GM18507 (cell line): Measurements from ENCODE around the gene ARFGAP1.

Source experiments
- DNase-seq: peaks from one replicate; pipeline ENCODE4 v3.0.0; 2011; ENCODE audit warnings: low read depth; ENCODE audit not compliant: insufficient read length; ENCODE audit errors: extremely low spot score
- FAIRE-seq: peaks from 2 replicates; lab custom pipeline; 2011; peaks lifted over from hg19 to GRCh38; lab: Jason Lieb, UNC

Gene ARFGAP1

DNA sequence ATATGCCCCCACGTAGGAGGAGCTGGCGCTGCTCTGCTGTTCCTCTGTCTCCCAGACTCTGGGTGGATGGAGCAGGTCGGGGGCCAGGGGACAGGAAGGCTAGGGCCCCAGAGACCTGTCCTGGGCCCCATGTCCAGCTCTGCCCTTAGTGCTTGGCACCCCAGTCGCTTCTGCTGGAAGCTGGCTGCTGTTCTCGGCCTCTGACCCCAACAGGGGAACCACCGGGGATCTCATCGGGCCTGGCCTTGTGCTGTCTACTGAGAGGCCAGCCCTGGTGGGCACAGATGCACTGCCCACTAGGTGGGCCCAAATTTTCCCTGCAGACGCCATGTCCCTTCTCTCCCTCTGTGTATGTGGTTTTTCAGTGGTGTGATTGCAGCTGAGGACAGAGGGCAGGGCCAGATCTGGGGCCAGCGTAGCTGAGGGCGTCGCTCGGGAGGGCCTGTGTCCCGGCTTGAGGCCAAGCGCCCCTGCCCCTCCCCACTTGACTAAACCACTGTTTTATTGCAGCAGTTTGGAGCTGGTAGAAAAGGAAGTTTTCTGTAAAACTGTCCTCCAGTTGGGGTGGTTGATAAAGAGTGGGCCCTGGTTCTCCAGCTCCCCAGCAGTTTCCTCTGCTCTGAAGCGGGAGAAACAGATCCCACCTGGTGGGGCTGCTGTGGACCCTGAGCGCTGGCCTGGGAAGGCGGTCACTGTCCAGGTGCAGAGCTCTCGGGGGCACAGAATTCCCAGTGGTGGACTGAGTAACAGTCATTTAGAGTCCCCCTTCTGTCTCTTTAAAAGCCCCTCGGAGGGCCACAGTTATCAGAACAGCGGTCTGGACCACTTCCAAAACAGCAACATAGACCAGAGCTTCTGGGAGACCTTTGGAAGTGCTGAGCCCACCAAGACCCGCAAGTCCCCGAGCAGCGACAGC lies 14.4 kb downstream of the ARFGAP1 start:
- FAIRE-seq = no peak

DNA sequence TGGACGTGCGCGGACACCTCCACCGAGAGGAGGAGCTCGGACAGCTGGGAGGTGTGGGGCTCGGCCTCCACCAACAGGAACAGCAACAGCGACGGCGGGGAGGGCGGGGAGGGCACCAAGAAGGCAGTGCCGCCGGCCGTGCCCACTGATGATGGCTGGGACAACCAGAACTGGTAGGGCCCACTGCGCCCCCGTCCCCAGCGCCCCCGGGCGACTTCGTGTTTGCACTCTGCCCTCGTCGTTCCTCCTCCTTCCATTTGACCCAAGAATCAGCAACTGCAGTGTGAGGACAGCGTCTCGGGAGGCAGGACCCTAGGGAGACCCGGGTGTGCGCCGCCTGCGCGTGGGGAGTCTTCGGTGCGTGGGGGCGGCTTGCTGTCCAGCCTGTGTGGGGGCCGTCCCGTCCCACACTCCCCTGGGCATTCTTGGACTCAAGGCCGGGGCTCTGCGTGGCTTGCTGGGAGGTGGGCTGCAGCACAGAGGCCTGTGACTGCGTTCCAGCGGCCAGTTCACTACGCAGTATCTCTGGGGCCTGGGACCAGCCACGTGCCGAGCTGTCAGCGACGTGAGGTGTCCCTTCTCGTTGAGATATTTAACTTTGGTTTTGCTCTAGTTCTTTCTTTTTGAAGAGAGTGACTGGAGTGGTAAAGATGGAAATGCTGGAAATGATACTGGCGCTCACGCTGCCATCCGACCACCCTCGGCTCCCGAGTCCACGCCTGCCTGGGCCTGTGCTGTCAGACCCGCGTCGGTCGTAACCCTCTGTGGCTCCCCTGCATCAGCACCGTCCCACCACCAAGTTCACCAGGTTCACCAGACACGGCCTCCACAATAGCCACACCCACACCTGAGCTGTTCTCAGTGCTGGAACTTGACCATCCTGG lies 15.3 kb downstream of the ARFGAP1 start:
- no peak for FAIRE-seq
- no peak for DNase-seq

More for the DNA sequence above, 14.4 kb downstream of the ARFGAP1 start:
- no peak for DNase-seq

DNA sequence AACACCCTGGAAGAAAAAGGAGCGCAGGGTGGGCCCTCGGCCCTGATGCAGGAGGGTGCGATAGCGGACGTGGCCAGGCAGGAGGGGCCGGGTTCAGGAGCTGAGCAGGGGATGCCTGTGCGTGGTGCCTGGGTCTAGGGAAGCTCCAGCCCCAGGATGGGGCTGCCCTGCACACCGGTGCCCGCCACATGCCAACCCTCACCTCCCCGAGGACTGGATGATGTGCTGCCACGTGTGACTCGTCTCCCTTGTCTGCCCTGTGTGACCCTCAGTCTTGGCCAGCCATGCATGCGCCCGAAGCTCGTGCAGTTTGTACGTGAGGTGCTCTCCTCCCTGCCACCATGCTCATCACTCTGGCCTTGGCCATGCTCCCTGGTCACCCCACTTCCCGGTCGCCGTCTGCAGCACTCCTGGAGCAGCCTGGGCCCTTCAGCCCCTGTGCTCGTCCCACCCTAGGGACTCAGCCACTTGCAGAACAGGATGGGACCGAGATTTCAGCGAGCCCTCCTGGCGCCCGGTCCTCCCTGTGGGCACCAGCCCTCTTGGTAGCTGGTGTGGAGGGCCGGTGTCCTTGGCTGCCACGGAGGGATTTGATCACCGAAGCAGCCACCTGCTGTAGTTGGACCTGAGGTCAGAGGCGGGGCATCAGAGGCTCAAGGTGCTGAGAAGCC lies 16.1 kb downstream of the ARFGAP1 start:
- no peak for DNase-seq
- FAIRE-seq = no peak

DNA sequence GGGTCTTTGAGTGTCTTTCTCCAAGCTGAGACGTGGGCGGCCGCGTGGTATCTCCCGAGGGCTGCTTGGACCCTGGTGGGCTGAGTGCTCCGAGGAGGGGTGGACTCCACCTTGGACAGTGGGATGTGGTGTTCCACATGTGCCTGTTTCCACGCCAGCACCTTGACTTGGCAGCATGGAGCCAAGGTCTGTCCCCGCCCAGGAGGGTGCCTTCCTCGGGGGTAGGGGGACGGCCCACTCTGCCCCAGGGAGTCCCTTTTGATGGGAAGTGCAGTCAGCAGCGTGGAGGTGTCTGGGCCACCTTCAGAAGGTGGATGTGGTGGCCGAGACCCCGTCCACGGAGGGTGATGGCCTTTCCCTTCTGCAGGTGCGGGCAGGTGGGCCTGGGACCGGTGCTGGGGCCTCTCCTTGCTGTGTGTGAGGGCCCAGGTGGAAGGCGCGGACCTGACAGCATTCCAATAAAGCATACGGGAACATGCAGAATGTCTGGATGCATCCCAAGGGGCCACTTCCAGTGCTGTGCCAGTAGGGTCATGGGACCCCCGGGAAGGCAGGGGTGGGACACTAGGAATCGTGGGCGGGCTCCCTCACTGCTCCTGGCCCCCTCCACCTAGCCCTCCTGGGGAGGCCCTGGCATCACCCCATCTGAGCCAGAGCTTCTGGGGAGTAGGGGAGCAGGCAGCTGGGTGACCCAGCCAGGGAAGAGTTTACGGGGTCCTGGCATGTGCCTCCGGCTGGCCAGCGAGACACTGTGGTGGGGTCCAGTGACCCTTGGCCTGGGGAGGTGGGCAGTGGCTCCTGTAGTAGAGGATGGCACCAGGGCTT lies 16.9 kb downstream of the ARFGAP1 start:
- no peak for FAIRE-seq
- no peak for DNase-seq

DNA sequence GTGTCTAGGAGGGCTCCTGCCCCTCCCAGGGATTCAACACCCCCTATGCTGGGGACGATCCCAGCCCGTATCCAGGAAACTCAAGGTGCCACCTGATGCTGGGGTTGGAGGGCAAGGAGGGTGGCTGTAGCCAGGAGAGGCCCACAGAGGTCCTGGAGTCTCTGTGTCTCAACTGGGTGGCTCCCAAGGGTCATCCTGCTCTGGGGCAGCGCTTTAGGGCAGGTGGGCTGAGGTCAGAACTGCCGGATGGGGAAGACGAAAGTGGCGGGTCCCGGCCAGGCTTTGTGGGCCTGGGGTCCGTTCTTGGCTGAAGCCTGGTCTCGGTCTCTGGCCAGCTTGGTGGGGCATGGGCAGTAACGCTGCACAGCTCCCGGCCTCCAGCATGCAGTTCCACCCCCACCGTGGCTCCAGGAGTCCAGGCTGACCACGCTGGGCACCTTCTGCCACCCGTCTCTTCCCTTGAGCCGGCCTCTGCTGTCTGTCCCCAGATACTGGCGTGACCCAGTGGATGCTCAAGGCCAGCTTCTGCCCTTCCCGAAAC lies 17.6 kb downstream of the ARFGAP1 start:
- FAIRE-seq (no peak), DNase-seq (no peak)

DNA sequence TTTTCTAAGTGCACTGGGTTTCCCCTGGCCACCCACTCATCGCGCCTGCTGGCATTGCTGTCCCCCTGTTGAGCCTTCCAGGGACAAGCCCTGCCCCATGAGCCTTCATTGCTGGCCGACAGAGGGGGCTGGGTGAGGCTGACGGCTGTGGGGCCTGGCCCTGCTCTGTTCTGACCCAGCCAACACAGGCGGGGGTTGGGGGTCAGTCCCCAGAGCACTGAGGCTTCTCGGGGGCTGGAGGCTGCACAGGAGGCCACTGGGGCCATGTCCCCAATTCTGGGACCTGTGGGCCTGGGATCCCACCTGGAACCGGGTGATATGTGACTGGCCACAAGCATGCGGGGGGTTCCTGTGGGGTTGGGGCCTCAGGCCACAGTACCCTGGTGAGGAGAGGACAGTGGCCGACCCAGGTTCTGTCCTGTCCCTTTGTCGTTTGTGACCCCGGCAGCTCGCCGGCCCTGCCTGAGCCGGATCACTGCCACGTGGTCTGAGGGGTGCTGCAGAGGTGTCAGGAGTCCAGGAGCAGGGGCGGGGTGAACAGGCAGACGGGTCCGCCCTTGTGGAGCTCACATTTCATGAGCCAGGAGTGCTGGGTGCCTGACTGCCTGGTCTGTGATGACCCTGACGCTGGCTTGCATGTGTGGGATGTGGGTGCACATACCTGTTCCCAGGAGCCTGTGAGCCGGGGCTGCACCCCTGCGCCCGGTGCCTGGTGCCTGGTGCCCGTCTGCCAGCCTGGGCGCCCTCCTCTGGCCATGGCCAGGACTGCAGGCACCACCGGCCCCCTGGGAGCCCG lies 18.3 kb downstream of the ARFGAP1 start:
- FAIRE-seq = no peak
- peak; percentile 70 for DNase-seq

DNA sequence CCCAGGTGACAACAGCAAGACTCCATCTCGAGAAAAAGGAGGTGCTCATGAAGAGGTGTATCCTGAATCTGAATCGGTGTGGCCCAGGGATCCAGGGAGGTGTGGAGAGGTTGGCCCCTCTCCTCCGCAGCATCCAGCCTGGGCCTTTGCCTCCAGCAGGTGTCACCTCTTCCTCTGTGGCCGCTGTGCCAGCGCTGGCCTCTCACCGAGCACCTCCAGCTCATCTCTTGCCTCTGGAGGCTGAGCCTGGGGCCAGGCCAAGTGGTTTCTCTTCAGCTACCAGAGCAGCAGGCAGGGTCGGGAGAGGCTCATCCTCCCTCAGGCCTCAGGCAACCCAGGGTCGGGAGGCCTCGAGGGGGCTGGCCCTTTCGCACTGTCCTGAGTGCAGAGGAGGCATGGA lies 19.2 kb downstream of the ARFGAP1 start:
- DNase-seq (no peak), FAIRE-seq (no peak)

DNA sequence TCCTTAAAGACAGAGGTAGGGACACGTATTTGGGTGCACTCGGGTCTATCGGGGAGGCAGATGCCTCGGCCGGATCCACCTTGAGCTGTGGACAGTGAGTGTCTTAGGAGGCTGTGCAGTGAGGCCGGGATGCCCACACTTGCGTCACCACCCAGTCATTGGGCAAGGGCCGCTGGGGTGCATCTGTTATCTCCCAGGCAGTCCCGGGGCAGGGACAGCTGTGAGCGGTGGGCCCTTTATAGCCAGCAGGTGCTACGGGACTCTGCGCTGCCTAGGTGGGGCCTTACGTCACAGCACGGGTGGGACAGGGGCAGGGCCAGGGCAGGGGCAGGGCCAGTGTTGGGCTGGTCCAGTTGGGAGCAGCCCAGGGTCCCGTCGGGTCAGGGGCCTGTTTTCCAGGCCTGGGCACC lies 19.7 kb downstream of the ARFGAP1 start:
- DNase-seq = no peak
- no peak for FAIRE-seq

DNA sequence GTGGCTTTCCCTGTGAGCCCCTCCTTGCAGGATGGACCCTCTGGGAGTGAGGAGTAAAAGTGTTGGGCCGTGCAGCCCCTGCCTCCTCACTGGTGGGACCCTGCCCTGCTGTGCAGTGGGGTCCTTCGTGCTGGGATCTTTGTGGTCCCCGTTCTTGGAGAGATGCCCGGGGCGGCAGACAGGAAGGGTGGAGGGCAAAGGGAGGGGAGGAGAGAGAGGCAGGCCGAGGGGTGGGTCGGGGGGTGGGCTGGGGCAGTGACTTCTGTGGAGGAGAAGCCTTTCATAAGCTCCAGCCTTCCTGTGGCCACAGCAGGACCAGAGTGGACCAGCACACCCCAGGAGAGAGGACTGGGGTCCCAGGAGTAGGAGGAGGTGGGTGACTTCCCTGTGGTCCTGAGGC lies 20.3 kb downstream of the ARFGAP1 start, which contains the start of gene COL20A1:
TSS of gene COL20A1 (plus strand) at position 283 of the 400 bp plus-strand sequence. CDS start 1,922 bp downstream, outside the sequence.
- FAIRE-seq (no peak), DNase-seq (no peak)

DNA sequence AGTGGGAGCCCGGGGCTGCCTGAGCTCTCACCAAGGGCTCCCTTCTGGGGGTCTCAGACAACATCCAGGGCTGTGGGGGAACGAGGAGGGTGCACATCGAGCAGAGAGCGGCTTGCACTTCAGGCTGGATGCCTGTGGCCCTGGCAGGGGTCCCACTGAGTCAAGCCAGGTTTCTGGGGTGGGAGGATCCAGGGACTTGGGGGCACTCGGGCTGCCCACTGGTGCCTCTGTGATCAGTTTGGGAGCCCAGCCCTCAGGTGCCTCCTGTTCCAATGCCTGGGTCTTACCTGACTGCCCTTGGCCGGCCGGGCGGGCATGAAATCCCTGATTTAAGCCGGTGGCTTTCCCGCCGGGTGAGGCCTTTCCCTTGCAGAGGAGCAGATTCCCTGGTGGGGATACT lies 20.8 kb downstream of the ARFGAP1 start:
- no peak for DNase-seq
- no peak for FAIRE-seq

DNA sequence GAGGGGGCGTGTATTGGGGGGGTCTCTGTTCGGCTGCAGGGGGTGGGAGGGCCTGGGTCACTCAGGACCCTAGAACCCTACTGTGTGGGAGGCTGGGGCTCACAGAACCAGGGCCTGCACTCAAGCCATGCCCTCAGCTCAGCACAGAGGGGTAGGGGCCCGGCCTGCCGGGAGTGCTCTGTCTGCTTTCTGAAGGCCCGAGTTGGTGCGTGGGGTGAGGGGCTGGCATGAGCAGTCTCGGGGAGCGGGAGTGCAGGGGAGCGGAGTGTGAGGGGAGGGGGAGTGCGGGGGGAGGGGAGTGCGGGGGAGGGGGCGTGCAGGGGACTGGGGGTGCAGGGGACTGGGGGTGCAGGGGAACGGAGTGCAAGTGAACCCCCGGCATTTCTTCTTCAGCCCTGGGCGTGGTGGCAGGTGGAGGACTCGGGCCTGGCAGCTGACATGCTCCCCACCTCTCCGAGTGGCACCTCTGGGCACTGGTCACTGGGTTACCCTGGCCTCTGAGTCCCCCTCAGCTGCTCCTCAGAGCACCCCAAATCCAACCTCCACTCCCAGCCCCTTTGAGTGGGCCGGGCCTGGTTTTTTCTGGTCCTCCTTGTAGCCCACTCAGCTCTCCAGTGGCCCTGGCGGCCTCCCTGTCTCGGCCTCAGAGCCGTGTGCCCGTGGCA lies 21.4 kb downstream of the ARFGAP1 start:
- FAIRE-seq (no peak), DNase-seq (no peak)

DNA sequence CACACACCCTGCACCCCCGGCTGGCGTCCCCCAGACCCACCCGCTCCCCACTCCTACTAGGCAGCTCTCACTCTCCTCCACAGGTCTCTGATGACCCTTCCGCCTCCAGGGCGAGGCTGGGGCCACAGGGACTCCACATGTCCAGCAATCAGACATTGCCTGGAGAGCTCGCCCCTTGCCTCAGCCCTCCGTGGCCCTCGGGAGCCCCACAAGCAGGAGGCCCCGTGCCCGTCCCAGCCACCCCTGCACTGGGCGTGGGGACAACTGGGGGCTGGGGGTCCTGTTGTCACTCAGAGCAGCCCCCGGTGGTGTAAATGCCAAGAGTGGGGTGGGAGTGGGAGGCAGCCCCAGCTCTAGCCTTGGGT lies 21.9 kb downstream of the ARFGAP1 start:
- FAIRE-seq (no peak), DNase-seq (no peak)

DNA sequence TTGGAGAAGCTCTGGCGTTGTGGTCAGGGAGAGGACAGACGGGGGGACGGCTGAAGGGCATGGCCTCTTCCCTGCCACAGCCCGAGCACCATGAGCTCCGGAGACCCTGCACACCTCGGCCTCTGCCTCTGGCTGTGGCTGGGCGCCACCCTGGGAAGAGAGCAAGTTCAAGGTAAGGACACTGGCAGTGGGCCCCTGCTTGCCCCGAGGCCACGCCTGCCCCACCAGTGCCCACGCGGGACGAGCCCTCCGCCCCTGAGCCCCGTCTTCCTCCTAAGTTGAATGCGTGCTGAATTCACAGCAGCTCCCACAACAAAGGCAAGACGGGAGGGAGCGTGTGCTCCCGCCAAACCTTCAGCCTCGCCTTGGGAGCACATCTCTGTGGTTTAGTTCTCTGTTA lies 22.4 kb downstream of the ARFGAP1 start:
- FAIRE-seq = no peak
- DNase-seq = no peak

DNA sequence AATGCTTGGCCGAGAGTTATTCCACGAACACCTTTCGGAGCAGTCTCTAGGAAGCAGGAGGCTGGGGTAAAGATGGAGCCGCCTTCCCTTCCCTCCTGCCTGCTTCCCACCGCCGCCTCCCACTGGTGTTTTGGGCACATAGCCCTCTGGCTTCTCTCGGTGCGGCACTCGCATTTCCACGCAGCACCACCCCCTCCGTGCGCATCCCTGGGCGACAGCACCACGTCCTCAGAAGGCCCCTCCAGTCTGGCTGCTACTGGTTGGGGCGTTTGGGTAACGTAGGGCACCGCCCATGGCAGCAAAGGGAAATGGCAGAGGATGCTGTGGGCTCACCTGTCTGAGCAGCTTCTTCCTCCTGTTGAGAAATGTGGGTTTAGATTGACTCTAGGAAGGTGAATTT lies 22.8 kb downstream of the ARFGAP1 start:
- no peak for DNase-seq
- FAIRE-seq = no peak

DNA sequence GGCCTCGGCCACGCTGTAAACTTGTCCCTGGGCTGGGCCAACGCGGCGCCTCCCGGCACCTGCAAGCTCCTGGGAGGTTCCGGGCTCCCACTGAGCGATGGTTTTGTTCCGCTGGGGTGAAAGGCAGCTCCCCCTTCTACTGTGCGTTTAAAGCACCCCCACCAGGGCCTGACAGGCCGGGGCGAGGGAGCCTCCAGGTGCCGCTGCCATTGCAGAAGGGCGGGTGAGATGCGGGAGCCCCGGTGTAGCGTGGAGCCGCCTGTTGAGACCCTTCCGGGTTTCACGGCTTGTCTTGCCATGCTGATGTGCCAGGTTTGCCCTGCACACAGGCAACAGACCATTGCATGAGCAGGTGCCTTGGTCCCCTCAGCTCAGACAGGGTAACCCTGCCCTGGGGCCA lies 23.2 kb downstream of the ARFGAP1 start:
- DNase-seq (no peak), FAIRE-seq (no peak)

DNA sequence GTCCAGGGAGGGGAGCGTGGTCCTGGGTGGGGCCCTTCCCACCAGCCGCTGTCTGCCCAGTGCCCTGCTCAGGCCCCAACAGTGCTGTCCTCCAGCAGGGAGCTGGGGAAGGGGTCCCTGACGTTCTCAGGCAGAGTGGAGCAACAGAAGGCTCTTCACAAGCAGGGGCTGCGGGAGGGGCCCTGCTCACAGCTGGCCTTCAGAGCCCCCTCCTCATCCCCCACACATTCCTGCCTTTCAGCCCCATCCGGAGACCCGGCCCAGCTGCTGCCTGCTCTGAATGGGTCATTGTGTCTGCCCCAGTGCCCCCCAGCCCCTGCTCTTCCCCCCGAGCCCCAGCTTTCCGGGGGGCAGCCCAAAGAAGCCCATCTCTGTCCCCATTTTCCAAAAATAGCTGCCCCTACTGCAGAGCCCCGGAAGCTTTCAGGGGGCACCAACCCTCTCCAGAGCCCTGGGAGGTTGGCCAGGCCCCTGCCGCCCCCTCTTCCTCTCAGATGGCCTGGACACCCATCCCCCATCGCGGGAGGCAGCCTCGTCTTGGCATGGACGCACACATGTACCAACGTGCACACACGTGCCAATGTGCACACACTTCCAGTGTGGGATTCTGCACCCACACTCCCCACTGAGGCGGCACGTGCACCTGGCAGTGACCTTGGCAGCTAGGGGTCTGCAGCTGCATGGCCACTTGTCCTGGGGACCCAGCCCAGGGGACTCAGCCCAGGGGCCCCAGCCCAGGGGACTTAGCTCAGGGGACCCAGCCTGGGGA lies 24.1 kb downstream of the ARFGAP1 start:
- DNase-seq = no peak
- no peak for FAIRE-seq

DNA sequence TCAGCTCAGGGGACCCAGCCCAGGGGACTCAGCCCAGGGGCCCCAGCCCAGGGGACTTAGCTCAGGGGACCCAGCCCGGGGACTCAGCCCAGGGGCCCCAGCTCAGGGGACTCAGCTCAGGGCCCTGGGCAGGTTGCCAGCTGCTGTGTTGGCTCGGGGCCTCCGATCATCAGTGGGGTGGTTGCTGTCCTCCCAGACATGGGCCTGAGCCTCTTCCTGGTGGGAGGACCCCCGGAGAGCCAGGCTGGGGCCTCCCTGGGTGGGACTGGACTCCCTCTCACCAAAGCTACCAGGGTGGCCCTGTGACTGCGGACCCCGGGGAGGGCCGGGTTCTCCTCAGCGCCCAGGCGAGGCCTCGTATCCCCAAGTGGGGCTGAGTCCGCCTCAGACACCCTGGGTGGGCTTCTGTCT lies 24.8 kb downstream of the ARFGAP1 start:
- FAIRE-seq (no peak), DNase-seq (no peak)
